Astrocyte of the cerebellum (primary cell): ENCODE data around the gene MTMR10.

Experiments
- DNase-seq: peaks from one replicate; pipeline ENCODE4 v3.0.0-alpha.2; 2011; ENCODE audit warnings: low read depth
- H3K4me3 ChIP-seq: 2 replicates; pipeline ENCODE4 v1.5.1; 2011; ENCODE audit warnings: mild to moderate bottlenecking, low read depth, low read length, moderate library complexity
- in situ Hi-C: cut with HindIII; loops from 2 replicates; pipeline ENCODE4 v1.10.0; 2017; ENCODE audit warnings: low sequenced_read_pairs
- TF ChIP-seq, protein P1 (sequence below): IDR thresholded peaks from 2 replicates; pipeline ENCODE4 v1.5.1; 2012; ENCODE audit warnings: low read length, low read depth, moderate library complexity, mild to moderate bottlenecking; ENCODE audit errors: missing control alignments

The MTMR10 gene

DNA sequence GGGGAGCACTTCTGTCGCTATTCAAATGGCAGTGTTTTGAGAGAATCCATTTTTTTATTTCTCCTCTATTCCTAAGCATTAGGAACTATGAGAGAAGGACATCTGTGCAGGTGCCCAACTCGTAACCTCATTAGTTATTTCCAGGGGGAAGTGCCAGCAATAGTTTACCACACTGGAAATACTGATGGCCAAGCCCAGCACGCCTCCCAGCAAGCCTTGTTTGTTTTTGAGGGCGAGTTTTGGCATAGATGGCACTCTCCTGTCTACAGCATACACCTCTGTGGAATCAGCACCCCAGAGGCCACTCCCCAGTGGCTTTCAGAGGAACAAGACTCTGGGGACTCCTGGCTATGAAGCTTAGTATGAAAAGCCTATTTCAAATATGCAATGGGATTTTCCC lies 51.1 kb downstream of the MTMR10 start:
- in situ Hi-C loops: no loop called here
- TF ChIP-seq, protein P1, sequence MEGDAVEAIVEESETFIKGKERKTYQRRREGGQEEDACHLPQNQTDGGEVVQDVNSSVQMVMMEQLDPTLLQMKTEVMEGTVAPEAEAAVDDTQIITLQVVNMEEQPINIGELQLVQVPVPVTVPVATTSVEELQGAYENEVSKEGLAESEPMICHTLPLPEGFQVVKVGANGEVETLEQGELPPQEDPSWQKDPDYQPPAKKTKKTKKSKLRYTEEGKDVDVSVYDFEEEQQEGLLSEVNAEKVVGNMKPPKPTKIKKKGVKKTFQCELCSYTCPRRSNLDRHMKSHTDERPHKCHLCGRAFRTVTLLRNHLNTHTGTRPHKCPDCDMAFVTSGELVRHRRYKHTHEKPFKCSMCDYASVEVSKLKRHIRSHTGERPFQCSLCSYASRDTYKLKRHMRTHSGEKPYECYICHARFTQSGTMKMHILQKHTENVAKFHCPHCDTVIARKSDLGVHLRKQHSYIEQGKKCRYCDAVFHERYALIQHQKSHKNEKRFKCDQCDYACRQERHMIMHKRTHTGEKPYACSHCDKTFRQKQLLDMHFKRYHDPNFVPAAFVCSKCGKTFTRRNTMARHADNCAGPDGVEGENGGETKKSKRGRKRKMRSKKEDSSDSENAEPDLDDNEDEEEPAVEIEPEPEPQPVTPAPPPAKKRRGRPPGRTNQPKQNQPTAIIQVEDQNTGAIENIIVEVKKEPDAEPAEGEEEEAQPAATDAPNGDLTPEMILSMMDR: no peak
- H3K4me3 ChIP-seq: no peak overlapping the region
- no peak for DNase-seq

DNA sequence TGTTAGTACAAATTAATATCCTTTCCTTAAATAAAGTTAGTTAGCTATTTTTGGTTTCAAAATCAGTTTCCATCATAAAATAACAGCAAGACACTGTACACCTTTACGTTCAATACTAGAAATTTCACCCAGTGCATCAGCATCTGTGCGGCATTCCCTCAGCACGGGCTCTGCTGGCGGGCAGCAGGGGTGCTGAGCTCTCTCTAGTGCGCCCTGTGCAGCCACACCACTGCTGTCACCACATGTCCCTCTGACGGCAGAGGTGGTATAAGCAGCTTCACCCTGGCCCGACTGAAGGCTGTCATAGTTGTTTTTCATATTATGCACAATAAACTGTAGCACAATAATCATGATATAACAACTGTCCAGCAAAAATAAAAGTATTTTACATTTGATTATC lies 52.3 kb downstream of the MTMR10 start:
- in situ Hi-C loops: no loop called here
- no peak for DNase-seq
- H3K4me3 ChIP-seq: no peak overlapping the region
- TF ChIP-seq, protein P1: no peak

DNA sequence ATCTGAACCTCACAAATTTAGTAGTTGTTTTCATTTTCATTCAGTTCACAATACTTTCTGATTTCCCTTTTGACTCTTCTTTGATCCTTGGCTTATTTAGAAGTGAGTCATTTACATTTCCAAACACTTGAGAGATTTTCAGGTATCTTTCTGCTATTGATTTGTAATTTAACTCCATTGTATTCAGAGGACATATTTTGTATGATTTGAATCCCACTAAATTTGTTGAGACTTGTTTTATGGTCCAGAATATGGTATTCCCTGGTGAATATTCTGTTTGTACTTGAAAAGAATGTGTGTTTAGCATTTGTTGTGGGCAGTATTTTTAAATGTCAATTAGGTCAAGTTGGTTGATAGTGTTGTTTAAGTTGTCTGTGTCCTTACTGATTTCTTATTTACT lies 58.1 kb downstream of the MTMR10 start:
- TF ChIP-seq, protein P1: no peak
- H3K4me3 ChIP-seq: no peak overlapping the region
- in situ Hi-C loops: no loop called here
- DNase-seq: no peak

DNA sequence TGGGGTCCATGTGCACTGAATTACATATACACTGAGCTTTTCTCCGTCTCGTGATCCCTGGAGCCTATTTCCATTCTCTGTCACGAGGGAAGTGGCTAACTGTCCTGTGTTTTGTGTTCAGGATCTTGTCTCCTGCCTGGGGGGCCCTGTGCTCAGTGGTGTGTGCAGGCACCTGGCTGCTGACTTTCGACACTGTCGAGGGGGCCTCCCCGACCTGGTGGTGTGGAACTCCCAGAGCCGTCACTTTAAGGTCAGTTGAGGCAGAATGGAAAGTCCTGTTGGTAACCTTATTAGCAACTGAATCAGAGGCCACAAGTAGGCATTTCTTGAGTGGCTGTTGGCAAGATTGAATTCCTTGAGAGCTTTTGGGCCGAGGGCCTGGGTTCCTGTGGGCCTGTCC lies 61.0 kb downstream of the MTMR10 start:
- no peak overlapping the region for H3K4me3 ChIP-seq

DNA sequence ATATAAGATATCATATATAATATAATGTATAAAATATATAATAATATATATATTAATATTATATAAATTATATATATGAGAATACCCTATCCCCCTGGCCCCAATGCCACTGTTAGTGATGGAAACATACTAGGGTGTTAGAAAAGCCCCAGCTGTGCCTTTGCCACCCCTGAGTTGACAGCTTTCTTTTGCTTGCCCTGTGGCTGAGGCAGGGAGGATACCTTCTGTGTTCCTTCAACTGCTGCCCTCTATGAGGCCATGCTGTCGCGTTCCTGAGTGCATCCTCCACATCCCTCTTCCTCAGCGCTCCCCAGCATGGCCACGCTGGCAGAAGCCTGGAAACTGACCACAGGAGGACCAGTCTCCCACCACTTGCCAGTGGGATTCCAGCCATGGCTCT lies 61.4 kb downstream of the MTMR10 start:
- no peak overlapping the region for H3K4me3 ChIP-seq
- TF ChIP-seq, protein P1: no peak
- no peak for DNase-seq
- in situ Hi-C loops: no loop called here

More for the DNA sequence above, 61.0 kb downstream of the MTMR10 start:
- DNase-seq: no peak
- in situ Hi-C loops: no loop called here
- TF ChIP-seq, protein P1: no peak

DNA sequence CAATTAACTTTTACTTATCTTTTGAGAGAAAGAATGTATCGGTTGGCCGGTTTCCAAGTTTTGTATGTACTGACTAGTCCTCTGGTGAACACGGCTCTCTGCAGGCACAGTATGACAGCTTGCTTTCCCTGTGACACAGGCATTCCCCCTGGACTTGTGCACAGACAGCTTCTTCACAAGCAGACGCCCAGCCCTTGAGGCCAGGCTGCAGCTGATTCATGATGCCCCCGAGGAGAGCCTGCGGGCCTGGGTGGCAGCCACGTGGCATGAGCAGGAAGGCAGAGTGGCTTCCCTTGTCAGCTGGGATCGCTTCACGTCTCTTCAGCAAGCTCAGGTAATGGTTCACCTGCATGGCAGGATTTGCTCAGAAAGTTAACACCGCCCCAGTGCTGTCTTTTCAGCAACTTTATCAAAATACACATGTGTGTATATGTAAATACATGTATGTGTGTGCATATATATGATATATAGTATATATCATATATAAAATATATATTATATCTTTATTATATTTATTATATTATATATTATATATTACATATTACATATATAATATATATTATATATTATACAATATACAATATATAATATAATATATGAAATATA lies 62.3 kb downstream of the MTMR10 start:
- TF ChIP-seq, protein P1: no peak
- no peak for DNase-seq
- in situ Hi-C loops: no loop called here
- H3K4me3 ChIP-seq: no peak overlapping the region

DNA sequence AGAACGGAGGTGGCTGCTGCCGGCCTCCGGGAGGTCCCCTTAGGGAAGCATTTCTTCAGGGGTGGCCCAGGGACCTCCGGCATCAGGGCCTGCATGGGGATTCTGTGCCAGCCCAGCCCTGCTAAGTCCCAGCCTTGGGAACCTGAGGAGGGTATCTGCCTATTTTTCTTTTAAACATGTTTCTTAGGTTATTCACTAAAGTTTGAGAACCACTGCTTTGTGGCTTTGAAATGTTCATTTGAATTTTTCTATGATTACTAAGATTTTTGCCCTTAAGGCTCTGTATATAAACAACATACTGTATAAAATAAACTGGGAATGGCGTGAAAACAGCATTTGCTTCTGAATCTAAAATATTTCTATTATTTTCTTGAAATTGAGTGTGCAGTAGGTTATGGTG lies 63.4 kb downstream of the MTMR10 start:
- TF ChIP-seq, protein P1: no peak
- in situ Hi-C loops: no loop called here
- H3K4me3 ChIP-seq: no peak overlapping the region
- DNase-seq: no peak
